Measurements from ENCODE around the gene DRP2. TPM values are rescaled to one million over a fixed set of nuclear protein-coding genes. Genes with fewer than 3 reads are reported as not detected.

Gene DRP2
- polyA plus RNA-seq, 1 of the 3 experiments (the other 2 are of a cell fraction) = 0.16 TPM

- CTCF ChIA-PET = no interaction called here
- H3K27ac ChIP-seq (ENCODE audit: low read depth in 2 of 2, low read length in 1 of 2) = no peak overlapping the region
- no peaks in the 10 kb centered on the region for H3K4me1 ChIP-seq (ENCODE audit: control insufficient read depth in 1 of 2, insufficient read depth in 2 of 2, low read depth in 1 of 2, low read length in 1 of 2)
- no peaks in the 10 kb centered on the region for H4K20me1 ChIP-seq (ENCODE audit: insufficient read depth)
- H3K79me2 ChIP-seq (ENCODE audit: insufficient read depth) = no peaks in the 10 kb centered on the region
- H3K36me3 ChIP-seq (replicated peaks in 1 of 2; ENCODE audit: control insufficient read depth in 1 of 2, insufficient read depth in 2 of 2, low read length in 1 of 2) = no peaks in the 10 kb centered on the region
- H3K27me3 ChIP-seq (ENCODE audit: insufficient read depth) = no peaks in the 10 kb centered on the region; the same call in 1 of the 2 replicates
- no peak for DNase-seq
- H3K4me2 ChIP-seq = no peak overlapping the region
- no peak overlapping the region for H3K9ac ChIP-seq
- H3K4me3 ChIP-seq (ENCODE audit: low read depth in 2 of 2, low read length in 1 of 2) = no peak overlapping the region
- TF ChIP-seq RFX5 (IDR thresholded peaks at IDR 0.05; ENCODE audit: low read length) (no peak), GABPA (IDR thresholded peaks at IDR 0.05; ENCODE audit: low read depth) (no peak), JUND (IDR thresholded peaks at IDR 0.05) (no peak), FOXM1 (IDR thresholded peaks at IDR 0.05; ENCODE audit: low read depth) (no peak), ELF1 (IDR thresholded peaks at IDR 0.05) (no peak)
- no peak overlapping the region for H2AFZ ChIP-seq (ENCODE audit: low read depth)
- H3K9me2 ChIP-seq = no peaks in the 10 kb centered on the region
- no peaks in the 10 kb centered on the region for H3F3A ChIP-seq (replicated peaks; ENCODE audit: insufficient read depth)
- WGBS (ENCODE audit: low lambda C conversion rate) = 47% methylated on average over 4 of the region's 4 CpGs
- no peaks in the 10 kb centered on the region for H3K9me3 ChIP-seq
- POLR2A ChIA-PET = no interaction called here
Measured at GRCh38 chrX:101257448-101258258, 38.1 kb downstream of the DRP2 start.

GRCh38 chrX:101258259-101258581 lies 38.6 kb downstream of the DRP2 start:
- WGBS (ENCODE audit: low lambda C conversion rate) = 70% methylated on average over 7 of the region's 11 CpGs
- no peaks in the 10 kb centered on the region for H3F3A ChIP-seq (replicated peaks; ENCODE audit: insufficient read depth)

GRCh38 chrX:101260435-101260834 lies 40.8 kb downstream of the DRP2 start:
- TF ChIP-seq PBX3 (IDR thresholded peaks at IDR 0.05) (no peak), CTCF (IDR thresholded peaks at IDR 0.05) (peak; percentile 33), RAD21 (IDR thresholded peaks at IDR 0.05; ENCODE audit: low read length) (peak; percentile 47), TCF12 (IDR thresholded peaks at IDR 0.05) (no peak), NRF1 (IDR thresholded peaks at IDR 0.05; ENCODE audit: low read depth, low read length) (no peak), TAF1 (IDR thresholded peaks at IDR 0.05; ENCODE audit: borderline replicate concordance, low read depth, low read length) (no peak)
- ChIA-PET CTCF (interaction anchor here (0.7 kb wide), 1 partner anchor 21 kb away, joined by 3 read pairs; no protein-coding TSS in a partner anchor), POLR2A (no interaction called here)
- H3K27me3 ChIP-seq (ENCODE audit: insufficient read depth) = no peaks in the 10 kb centered on the region; the same call in 1 of the 2 replicates
- no peaks in the 10 kb centered on the region for H3K79me2 ChIP-seq (ENCODE audit: insufficient read depth)
- no peak overlapping the region for H2AFZ ChIP-seq (ENCODE audit: low read depth)
- 56% methylated on average over 3 of the region's 4 CpGs for WGBS (ENCODE audit: low lambda C conversion rate)
- no peak for DNase-seq
- no peaks in the 10 kb centered on the region for H3K36me3 ChIP-seq (replicated peaks in 1 of 2; ENCODE audit: control insufficient read depth in 1 of 2, insufficient read depth in 2 of 2, low read length in 1 of 2)
- no peaks in the 10 kb centered on the region for H3K4me1 ChIP-seq (ENCODE audit: control insufficient read depth in 1 of 2, insufficient read depth in 2 of 2, low read depth in 1 of 2, low read length in 1 of 2)
- H3K9me3 ChIP-seq = no peaks in the 10 kb centered on the region
- H3K27ac ChIP-seq (ENCODE audit: low read depth in 2 of 2, low read length in 1 of 2) = no peak overlapping the region
- H3F3A ChIP-seq (replicated peaks; ENCODE audit: insufficient read depth) = no peaks in the 10 kb centered on the region
- H4K20me1 ChIP-seq (ENCODE audit: insufficient read depth) = no peaks in the 10 kb centered on the region
- H3K9ac ChIP-seq = no peak overlapping the region
- H3K4me2 ChIP-seq = no peak overlapping the region
- H3K4me3 ChIP-seq (ENCODE audit: low read depth in 2 of 2, low read length in 1 of 2) = no peak overlapping the region
- H3K9me2 ChIP-seq = no peaks in the 10 kb centered on the region

More at GRCh38 chrX:101258259-101258581, 38.6 kb downstream of the DRP2 start:
- Histone ChIP-seq H2AFZ (ENCODE audit: low read depth) (no peak overlapping the region), H3K27me3 (ENCODE audit: insufficient read depth) (no peaks in the 10 kb centered on the region; the same call in 1 of the 2 replicates), H3K79me2 (ENCODE audit: insufficient read depth) (no peaks in the 10 kb centered on the region), H3K9ac (no peak overlapping the region), H3K4me2 (no peak overlapping the region), H3K9me3 (no peaks in the 10 kb centered on the region), H3K27ac (ENCODE audit: low read depth in 2 of 2, low read length in 1 of 2) (no peak overlapping the region), H3K36me3 (replicated peaks in 1 of 2; ENCODE audit: control insufficient read depth in 1 of 2, insufficient read depth in 2 of 2, low read length in 1 of 2) (no peaks in the 10 kb centered on the region), H3K9me2 (no peaks in the 10 kb centered on the region), H3K4me1 (ENCODE audit: control insufficient read depth in 1 of 2, insufficient read depth in 2 of 2, low read depth in 1 of 2, low read length in 1 of 2) (no peaks in the 10 kb centered on the region), H4K20me1 (ENCODE audit: insufficient read depth) (no peaks in the 10 kb centered on the region), H3K4me3 (ENCODE audit: low read depth in 2 of 2, low read length in 1 of 2) (no peak overlapping the region)
- TF ChIP-seq TAF1 (IDR thresholded peaks at IDR 0.05; ENCODE audit: borderline replicate concordance, low read depth, low read length) (no peak), PBX3 (IDR thresholded peaks at IDR 0.05) (no peak)
- ChIA-PET POLR2A (no interaction called here), CTCF (no interaction called here)
- no peak for DNase-seq
